C4-2B (cell line): ENCODE measurements around the gene TSPAN31.

Experiments used
- H3K27ac ChIP-seq: fragments of 450-650 bp; 2 replicates; pipeline ENCODE4 v1.5.1; 2017
- ZFX ChIP-seq: fragments of 450-650 bp; IDR thresholded peaks from 2 replicates; pipeline ENCODE4 v1.6.1; 2017
- TF ChIP-seq, protein P1 (sequence below): fragments of 450-650 bp; conservative IDR thresholded peaks from 2 replicates; pipeline ENCODE4 v1.5.1; 2017; ENCODE audit warnings: mild to moderate bottlenecking

Gene TSPAN31

DNA sequence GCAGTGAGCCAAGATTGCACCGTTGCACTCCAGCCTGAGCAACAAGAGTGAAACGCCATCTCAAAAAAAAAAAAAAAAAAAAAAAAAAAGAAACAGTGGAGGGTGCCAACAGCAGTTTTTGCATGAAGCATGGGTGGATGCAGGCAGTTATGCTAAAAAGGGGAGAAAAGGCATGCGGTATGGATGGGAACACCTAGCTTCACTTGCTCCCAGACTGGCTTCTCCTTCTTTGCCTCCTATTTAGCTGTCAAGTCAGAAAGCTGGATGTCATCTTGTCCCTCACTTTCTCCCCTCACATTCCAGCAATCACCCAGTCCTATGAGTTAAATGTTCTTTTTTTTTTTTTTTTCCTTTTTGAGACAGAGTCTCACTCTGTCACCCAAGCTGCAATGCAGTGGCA, 30.2 kb downstream of the TSPAN31 start:
- no peak for TF ChIP-seq ZFX
- TF ChIP-seq, protein P1, sequence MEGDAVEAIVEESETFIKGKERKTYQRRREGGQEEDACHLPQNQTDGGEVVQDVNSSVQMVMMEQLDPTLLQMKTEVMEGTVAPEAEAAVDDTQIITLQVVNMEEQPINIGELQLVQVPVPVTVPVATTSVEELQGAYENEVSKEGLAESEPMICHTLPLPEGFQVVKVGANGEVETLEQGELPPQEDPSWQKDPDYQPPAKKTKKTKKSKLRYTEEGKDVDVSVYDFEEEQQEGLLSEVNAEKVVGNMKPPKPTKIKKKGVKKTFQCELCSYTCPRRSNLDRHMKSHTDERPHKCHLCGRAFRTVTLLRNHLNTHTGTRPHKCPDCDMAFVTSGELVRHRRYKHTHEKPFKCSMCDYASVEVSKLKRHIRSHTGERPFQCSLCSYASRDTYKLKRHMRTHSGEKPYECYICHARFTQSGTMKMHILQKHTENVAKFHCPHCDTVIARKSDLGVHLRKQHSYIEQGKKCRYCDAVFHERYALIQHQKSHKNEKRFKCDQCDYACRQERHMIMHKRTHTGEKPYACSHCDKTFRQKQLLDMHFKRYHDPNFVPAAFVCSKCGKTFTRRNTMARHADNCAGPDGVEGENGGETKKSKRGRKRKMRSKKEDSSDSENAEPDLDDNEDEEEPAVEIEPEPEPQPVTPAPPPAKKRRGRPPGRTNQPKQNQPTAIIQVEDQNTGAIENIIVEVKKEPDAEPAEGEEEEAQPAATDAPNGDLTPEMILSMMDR, result no peak
- H3K27ac ChIP-seq, result no peak overlapping the region

DNA sequence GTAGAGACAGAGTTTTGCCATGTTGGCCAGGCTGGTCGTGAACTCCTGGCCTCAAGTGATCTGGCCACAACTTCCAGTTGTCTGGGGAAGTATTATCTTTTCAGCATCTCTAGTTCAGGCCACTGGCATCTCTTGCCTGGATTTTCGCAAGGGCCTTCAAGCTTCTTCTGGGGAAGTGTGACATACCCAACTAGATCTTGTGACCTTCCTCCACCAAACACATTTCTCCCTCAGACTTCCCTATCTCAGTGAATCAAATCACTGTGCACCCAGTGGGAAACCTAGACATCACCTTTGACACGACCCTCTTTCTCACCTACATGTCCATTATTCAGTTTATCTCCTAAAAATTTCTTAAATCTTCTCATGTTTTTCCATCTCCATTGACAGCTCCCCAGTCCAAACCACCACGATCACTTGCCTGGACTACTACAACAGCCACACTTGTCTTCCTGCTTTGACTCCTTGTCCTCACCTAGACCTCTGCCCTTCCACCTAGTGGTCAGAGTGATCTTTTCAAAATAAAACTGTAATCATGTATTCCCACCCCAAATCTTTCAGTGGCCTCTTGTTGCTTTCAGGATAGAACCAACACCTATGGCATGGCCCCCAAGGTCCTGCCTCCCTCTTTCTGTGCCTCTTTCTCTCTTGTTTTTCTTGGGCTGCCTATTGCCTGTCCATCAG, 30.9 kb downstream of the TSPAN31 start:
- no peak overlapping the region for H3K27ac ChIP-seq
- no peak for TF ChIP-seq ZFX
- TF ChIP-seq, protein P1, result no peak; the same call in 1 of the 2 replicates

DNA sequence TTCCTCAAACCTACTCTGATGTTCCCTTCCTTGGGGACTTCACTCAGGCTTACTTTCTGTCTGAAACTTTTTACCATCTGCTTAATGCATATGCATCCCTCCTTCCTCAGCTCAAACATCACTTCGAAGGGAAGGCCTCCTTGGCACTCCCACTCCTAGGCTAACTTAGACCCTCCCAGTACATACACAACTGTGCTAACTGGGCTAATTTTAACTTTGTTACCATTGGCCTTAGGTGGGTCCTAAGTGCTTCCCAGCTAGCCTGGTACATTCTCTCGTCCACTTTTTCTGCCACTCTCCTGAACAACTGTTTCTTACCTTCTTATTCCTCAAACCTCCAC, 31.4 kb downstream of the TSPAN31 start:
- no peak overlapping the region for H3K27ac ChIP-seq
- TF ChIP-seq, protein P1, result no peak; the same call in 1 of the 2 replicates
- TF ChIP-seq ZFX, result no peak

DNA sequence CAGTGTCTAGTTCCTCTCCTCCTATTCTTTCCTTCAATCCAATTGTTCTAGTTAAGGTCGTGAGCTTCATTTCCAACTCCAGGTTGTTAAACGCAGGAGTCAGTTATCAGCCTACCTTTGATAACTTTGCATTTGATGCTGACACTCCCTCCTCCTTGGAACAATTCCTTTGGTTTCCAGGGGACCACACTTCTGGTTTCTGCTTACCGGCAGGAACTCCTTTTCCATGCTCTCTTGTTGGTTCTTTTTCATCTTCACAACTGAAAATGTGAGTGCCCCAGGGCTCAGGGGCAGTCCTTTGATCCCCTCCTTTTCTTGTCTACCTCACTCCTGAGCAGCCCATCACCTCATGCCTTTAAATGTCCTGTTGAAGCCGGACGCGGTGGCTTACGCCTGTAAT, 32.5 kb downstream of the TSPAN31 start:
- TF ChIP-seq, protein P1, result no peak
- no peak for TF ChIP-seq ZFX
- H3K27ac ChIP-seq, result no peak overlapping the region

DNA sequence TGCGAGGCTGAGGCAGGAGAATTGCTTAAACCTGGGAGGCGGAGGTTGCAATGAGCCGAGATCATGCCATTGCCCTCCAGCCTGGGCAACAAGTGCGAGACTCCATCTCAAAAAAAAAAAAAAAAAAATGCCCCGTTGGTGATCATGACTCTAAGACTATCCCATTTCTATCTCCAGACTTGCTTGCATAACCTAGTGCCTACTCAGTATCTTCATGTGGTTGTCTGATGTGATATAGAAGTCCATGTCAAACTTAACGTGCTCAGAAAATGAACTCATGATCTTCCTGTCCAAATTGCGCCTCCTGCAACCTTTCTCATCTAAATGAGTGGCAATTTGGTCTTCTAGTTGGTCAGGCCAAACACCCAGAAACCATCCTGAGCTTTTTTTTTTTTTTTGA, 33.1 kb downstream of the TSPAN31 start:
- H3K27ac ChIP-seq, result no peak overlapping the region
- TF ChIP-seq, protein P1, result no peak
- no peak for TF ChIP-seq ZFX

DNA sequence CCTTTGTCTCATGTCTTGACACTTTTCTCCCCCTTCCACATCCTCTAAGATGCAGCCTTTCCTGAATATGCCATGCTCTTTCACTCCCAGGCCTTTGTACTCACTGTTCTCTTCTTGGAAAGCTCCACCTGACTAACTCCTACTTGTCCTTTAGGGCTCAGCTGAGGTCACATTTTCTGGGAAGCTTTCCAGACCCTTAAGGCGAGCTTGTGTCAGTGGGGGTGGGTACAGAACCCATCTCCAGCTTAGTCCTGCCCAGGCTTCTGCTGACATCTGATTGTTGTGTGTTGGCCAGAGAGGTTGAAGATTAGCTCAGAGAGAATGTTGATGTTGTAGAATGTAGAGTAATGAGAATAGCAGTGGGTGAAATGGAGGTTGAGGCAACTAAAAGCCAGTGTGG, 34.9 kb downstream of the TSPAN31 start:
- H3K27ac ChIP-seq, result no peak overlapping the region
- TF ChIP-seq ZFX, result no peak
- TF ChIP-seq, protein P1, result no peak

DNA sequence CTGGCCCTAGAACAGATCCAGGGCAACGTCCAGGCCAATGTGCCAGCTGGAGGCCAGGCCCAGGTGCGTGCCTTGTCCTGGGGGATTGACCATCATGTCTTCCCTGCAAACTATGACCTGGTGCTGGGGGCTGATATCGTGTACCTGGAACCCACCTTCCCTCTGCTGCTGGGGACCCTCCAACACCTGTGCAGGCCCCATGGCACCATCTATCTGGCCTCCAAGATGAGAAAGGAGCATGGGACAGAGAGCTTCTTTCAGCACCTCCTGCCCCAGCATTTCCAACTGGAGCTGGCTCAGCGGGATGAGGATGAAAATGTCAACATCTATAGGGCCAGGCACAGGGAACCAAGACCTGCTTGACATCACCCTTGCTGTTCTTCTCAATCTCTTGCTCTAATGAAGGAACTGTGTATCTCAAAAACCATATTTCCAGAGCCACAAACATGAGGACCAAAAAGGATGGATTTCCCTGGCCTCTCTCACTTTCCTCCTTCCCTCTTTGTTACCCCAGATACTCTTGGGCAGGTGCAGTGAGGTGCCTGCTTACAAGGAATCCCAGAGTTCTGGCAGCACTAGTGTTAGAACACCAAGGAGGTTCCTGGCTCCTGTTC, 35.6 kb downstream of the TSPAN31 start:
- TF ChIP-seq ZFX, result no peak
- TF ChIP-seq, protein P1, result no peak
- H3K27ac ChIP-seq, result no peak overlapping the region
